LNCaP clone FGC (cell line): ENCODE data around the gene PRSS38.
A peak's percentile ranks its signal among the peaks of the same experiment; 100 is the strongest.

Experiments used
- DNase-seq: peaks from one replicate; pipeline ENCODE4 v3.0.0-alpha.2; 2011; ENCODE audit warnings: low read depth
- H3K4me3 ChIP-seq: 2 replicates; pipeline ENCODE4 v1.5.1; 2011; ENCODE audit warnings: mild to moderate bottlenecking, low read depth, low read length, control low read depth
- CTCF ChIP-seq: IDR thresholded peaks from 2 replicates; pipeline ENCODE4 v1.5.1; 2012; ENCODE audit warnings: mild to moderate bottlenecking; ENCODE audit not compliant: control insufficient read depth, insufficient read depth; ENCODE audit errors: extremely low read depth

The PRSS38 gene

GRCh38 chr1:227789084-227790033 lies 26.1 kb upstream of the PRSS38 start:
- TF ChIP-seq CTCF, result no peak
- DNase-seq, result no peak
- peak overlapping the region; percentile 68 for H3K4me3 ChIP-seq

- no peak for DNase-seq
- no peak for TF ChIP-seq CTCF
- no peak overlapping the region for H3K4me3 ChIP-seq
These were observed 25.5 kb upstream of the PRSS38 start for GRCh38 chr1:227790034-227790400.

GRCh38 chr1:227790868-227791267 lies 24.6 kb upstream of the PRSS38 start:
- DNase-seq, result no peak
- no peak overlapping the region for H3K4me3 ChIP-seq
- no peak for TF ChIP-seq CTCF

DNA sequence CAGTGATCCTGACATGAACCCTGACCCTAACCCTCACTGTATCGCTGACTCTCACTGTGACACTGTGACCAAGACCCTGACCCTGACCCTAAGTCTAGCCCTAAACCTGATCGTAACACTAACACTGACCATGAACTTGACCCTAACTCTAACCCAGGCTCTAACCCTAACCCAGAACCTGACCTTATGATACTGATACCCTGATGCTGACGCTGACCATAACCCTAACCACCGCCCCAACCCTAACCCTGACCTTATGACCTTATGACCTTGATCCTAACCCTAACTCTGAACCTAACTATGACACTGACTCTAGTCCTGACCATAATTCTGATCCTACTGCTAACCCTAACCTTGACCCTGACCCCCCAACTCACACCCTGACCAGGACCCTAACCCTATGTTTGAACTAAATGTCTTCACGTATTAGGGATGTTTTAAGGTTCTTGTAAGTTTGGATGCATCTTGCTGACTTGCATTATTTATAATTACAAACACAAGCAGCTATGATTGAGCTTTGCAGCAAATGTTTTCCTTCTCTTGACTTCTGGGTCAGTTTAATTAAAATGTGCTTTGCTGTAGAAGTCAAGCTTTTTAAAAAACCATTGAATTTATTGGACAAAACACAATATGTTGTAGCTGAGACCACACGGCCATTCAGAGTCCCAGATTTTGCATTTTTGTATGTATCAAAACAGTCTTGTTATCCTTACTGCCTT lies 23.9 kb upstream of the PRSS38 start:
- TF ChIP-seq CTCF, result no peak
- H3K4me3 ChIP-seq, result no peak overlapping the region
- no peak for DNase-seq

DNA sequence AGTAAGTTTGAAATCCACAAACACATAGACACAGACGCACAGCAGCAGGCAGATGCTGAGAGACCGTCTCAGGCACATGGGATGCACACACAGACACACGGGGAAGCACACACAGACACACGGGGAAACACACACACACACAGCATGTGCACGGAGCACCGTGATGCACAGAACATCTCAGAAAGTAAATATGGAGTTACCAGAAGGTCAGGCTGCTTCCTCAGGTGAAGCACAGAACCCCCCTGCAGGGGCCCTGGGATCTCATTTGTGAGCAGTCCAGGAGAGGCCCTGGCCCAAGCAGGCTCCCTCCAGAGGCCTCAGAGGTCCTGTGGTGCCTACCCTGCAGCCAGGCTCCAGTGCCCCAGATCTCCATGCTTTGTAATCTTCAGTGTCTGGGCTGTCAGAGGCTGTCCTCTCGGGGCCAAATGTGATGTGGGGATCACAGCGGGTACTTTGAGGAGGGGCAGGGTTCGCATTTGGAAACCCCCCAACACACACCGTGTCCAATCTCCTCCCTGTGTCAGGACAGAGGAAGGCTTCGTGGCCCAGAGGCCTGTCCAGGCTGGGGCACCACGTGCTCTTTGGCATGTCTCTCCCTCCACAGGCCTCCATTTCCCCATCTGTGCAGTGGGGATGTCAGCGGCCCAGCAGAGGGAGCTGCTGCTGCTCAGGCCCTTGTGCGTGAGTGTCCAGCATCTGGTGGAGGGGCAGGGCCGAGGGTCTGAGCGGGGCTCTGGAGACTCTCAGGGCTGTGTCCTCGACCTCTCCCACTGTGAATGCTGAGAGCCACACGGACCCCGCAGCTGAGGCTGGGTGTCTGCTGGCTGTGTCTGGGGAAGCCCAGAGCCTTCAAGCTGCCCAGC lies 23.0 kb upstream of the PRSS38 start:
- no peak overlapping the region for H3K4me3 ChIP-seq
- peak; percentile 45 for TF ChIP-seq CTCF
- DNase-seq, result no peak

- H3K4me3 ChIP-seq, result no peak overlapping the region
- DNase-seq, result no peak
- no peak for TF ChIP-seq CTCF
These were observed 22.2 kb upstream of the PRSS38 start for GRCh38 chr1:227793079-227793947.
